ENCODE results near the gene RGS16.

Gene RGS16

GRCh38 chr1:182607566-182607965 is 3.4 kb upstream of the RGS16 start:
- DNase-seq: peak; percentile 25

- peak; percentile 45 for DNase-seq
Observed at GRCh38 chr1:182603646-182604174, 479 bp downstream of the RGS16 start.

GRCh38 chr1:182602935-182603645 is 1.1 kb downstream of the RGS16 start:
- no peak for DNase-seq

- no peak for DNase-seq
Observed at GRCh38 chr1:182601913-182602312, 2.3 kb downstream of the RGS16 start.

GRCh38 chr1:182601416-182601786 is 2.8 kb downstream of the RGS16 start:
- peak; percentile 86 for DNase-seq

GRCh38 chr1:182600745-182601415 is 3.3 kb downstream of the RGS16 start:
- no peak for DNase-seq

- DNase-seq: no peak
Observed at GRCh38 chr1:182600036-182600713, 4.0 kb downstream of the RGS16 start.

- DNase-seq: no peak
Observed at GRCh38 chr1:182599339-182599738, 4.8 kb downstream of the RGS16 start.

GRCh38 chr1:182598296-182598695 is 5.9 kb downstream of the RGS16 start:
- no peak for DNase-seq

- no peak for DNase-seq
Observed at GRCh38 chr1:182596934-182597333, 7.3 kb downstream of the RGS16 start.

- DNase-seq: peak; percentile 32
Observed at GRCh38 chr1:182595641-182596240, 8.4 kb downstream of the RGS16 start.

GRCh38 chr1:182589931-182590330 is 14.3 kb downstream of the RGS16 start:
- DNase-seq: no peak

GRCh38 chr1:182589520-182589919 is 14.7 kb downstream of the RGS16 start:
- DNase-seq: no peak

- peak; percentile 66 for DNase-seq
Observed at GRCh38 chr1:182588500-182589396, 15.4 kb downstream of the RGS16 start, which contains the start of gene RNASEL. TSS of gene RNASEL (minus strand) at chr1:182589256. CDS start at chr1:182586806, 2,450 bp downstream.

GRCh38 chr1:182587666-182588499 is 16.3 kb downstream of the RGS16 start:
- peak; percentile 15 for DNase-seq

- DNase-seq: no peak
Observed at GRCh38 chr1:182587093-182587492, 17.1 kb downstream of the RGS16 start.

GRCh38 chr1:182586380-182586779 is 17.8 kb downstream of the RGS16 start:
- DNase-seq: no peak

GRCh38 chr1:182584746-182585145 is 19.4 kb downstream of the RGS16 start:
- DNase-seq: no peak

GRCh38 chr1:182580736-182581135 is 23.5 kb downstream of the RGS16 start:
- no peak for DNase-seq

GRCh38 chr1:182575540-182576149 is 28.5 kb downstream of the RGS16 start:
- no peak for DNase-seq

GRCh38 chr1:182574156-182574555 is 30.0 kb downstream of the RGS16 start:
- DNase-seq: no peak
